ENCODE data around the gene SOST.

The SOST gene

DNA sequence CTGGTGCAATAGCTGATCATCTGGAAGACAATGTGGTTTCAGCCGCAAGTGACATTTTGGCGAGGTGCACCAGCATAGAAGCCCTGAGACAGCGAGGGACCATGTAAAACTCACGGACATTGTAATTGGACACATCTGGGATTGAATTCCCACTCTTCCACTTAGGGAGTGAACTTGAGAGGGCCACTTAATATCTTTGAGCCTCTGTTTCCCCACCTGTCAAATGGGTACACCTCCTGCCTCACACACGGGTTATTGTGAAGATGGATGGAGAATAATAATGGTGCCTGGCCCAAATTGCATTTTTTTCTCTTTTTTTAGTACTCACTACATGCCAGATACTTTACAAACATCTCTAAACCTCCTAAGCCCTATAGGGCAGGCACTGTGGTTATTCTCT is 51.4 kb downstream of the SOST start:
- no peak for DNase-seq (ENCODE audit: low spot score)

DNA sequence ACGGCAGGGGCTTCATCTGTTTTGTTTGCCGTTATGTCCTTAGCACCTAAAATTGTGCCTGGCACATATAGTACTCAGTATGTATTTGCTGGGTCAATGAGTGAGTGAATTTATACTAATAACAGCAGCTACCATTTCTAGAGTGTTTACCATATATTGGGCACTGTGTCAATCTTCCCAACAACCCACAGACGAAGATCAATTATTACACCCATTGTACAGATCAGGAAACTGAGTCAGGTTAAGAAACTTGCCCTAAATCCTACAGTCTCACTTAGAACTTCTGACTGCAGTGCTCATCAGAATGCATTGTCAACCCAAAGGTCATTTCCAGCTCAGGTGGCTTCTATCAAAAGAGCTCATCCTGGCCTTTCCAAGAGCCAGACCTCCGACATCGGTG is 52.4 kb downstream of the SOST start:
- no peak for DNase-seq (ENCODE audit: low spot score)

All from kidney capillary endothelial cell (primary cell).